HG03432 (cell line): ENCODE results near the gene SEC22B.
A peak's percentile ranks its signal among the peaks of the same experiment; 100 is the strongest.
"Not testable (repeated sequence)": the region's sequence is repeated elsewhere in the genome, so short reads cannot be mapped to it uniquely, and the experiment has no call there.

Experiments used
- ATAC-seq: cut with Tn5 transposase; IDR thresholded peaks from one replicate; pipeline ENCODE4 v1.9.1; 2021; ENCODE audit warnings: mild to moderate bottlenecking, moderate library complexity; ENCODE audit not compliant: unreplicated experiment

The SEC22B gene

GRCh38 chr1:120117371-120118177 lies 58.7 kb downstream of the SEC22B start:
- peak; percentile 72 for ATAC-seq

GRCh38 chr1:120116094-120116493 lies 60.2 kb downstream of the SEC22B start:
- not testable (repeated sequence) for ATAC-seq

GRCh38 chr1:120113134-120113533 lies 63.2 kb downstream of the SEC22B start:
- not testable (repeated sequence) for ATAC-seq

GRCh38 chr1:120112212-120112611 lies 64.1 kb downstream of the SEC22B start:
- ATAC-seq = not testable (repeated sequence)

DNA sequence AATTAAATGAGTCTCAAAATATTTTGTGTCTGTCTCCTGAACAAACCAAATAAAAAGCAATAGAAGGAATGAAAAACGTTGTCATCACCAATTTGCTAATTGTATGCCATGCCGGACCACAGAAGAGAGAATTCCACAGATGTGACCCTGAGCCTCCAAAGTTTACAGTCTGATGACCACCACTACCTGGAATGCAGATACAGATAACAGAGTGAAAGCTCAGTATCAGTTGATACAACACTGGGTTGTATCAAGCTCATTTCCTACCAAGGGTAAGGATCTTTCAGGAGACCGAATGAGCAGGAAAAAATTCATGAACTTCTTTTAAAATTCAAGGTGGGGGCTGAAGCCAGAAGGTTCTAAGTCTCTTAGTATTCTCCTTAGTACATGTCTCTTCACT lies 64.5 kb downstream of the SEC22B start:
- ATAC-seq = not testable (repeated sequence)

DNA sequence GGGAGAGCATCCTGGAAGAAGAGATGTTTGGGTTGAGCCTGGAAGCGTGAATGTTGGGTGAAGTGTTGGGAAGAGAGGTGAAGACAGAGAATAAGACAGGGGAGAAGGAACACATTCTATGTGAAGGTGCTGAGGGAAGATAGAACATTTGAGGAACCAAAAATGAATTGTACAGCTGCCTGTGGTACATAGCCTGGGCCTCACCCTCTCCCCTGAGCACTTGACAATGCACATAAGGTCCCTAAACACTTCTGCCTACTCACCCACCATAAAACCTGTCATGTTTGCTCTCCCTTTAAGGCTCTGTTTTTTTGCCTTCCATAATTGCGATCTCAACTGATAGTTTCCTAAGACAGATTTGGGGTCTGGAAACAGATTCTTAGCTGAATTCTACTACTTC lies 65.3 kb downstream of the SEC22B start:
- ATAC-seq = not testable (repeated sequence)

- ATAC-seq = not testable (repeated sequence)
These were observed 66.7 kb downstream of the SEC22B start for GRCh38 chr1:120109656-120110055.

DNA sequence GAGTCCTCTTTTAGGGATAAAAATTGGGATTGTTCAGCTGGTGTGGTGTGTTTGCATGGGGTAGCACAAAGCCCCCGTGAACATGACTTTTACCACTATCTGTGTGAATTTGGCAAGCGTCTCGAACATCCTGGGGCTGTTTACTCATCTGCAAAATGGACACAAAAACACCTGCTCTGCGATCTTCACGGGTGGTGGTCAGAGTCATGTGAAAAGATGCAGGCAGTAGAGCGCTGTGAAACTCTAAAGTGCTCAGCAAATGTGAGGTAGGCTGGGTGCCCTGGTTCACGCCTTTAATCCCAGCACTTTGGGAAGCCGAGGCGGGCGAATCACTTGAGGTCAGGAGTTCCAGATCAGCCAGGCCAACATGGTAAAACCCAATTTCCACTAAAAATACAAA lies 67.1 kb downstream of the SEC22B start:
- not testable (repeated sequence) for ATAC-seq

- not testable (repeated sequence) for ATAC-seq
These were observed 71.0 kb downstream of the SEC22B start for GRCh38 chr1:120105288-120105687.

DNA sequence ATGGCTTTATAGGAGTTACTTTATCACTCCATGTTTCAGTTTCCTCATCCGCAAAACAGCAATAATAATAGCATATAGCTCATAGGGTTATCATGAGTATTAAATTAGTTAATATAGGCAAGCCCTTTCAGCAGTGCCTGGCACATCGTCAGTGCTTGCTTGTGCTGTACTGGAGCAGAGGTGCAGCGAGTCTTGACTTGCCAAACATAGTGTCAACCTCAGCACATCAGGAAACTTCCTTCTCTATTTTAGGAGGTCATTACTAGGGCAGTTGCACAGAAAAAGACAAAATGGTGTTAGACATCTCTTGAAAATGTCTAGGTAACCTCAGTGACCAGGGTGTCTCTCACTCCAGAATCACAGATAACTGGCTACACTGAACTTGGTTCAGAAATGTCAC lies 72.6 kb downstream of the SEC22B start:
- ATAC-seq = not testable (repeated sequence)

- not testable (repeated sequence) for ATAC-seq
These were observed 74.7 kb downstream of the SEC22B start for GRCh38 chr1:120101593-120101992.
